Suppressor macrophage treated with lipopolysaccharide for 1 hour (primary cell): ENCODE results near the gene ZFAND3.

Experiments used
- DNase-seq, 3 donors: peaks; one replicate each; pipeline ENCODE4 v3.0.0-alpha.2; 2020 to 2022

The ZFAND3 gene

DNA sequence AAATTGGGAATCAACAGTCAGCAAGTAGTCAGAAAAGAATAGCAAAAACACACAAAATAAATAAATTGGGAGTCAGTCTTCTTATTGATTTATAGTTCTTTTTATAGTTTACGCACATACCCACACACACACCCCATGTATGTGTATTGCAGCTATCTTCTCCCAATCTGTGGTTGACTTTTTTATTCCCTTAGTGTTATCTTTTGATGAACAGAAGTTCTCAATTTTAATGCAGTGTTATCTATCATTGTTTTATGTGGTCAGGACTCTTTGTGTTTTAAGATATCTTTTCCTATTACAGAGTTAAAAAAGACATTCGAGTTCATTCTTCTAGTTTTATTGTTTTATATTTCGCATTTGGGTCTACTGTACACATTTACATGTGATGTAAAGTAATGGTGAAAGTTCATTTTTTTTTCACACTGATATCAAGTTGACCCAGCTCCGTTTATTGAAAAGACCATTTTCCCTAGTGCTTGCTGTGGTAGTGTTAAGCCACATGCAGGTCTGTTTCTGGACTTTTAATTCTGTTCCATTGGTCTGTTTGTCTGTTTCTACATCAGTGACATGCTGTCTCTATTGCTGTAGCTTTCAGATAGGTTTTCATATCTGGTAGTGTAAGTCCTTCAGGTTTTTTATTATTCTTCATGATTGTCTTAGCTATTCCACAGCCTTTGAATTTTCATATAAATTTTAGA, 78.4 kb downstream of the ZFAND3 start:
- DNase-seq: no peak

DNA sequence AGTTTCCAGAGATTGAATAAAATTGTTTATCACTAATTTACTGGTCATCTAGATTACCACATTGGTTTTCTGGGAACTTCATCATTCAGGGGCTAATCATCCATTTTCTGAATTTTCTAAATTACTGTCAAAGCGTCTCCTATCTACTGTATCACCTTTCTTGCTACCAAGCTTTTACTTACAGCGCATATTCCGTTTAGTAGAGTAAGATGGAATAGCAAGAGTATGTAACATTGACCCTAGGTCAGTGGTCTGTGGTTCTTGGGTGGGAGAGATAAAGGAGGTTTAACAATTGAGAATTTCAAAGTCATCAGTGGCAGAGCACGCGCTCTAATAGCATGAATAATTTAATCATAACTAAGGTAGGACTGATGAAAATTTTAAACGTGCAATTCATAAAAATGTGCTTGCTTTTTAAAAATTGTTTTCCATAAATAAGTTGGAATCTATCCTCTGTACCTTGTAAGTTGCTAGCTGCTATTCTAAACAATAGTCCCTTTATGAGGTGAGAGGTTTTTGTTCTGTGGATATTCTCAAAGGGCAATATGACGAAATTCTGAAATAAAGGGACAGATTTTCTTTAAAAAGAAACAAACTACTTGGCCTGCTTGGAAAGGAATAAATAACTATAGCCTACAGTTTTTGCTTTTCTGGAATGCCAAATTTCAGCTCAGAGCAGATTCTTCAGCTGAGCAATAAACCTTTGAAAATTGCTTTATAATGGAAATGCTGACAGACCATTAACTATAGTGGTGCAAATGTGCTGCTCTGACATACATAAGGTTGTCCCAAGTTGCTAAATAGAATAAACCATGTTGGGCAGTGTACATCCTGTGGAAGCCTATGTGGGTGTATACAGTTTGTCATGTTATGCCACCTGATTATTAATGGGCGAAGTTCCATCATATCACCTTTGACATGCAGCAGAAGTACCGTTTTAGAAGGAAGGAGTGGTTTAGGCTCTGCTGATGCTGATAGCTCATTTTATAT, 84.1 kb downstream of the ZFAND3 start:
- DNase-seq: peak in 1 of 3 donors; percentile 14

DNA sequence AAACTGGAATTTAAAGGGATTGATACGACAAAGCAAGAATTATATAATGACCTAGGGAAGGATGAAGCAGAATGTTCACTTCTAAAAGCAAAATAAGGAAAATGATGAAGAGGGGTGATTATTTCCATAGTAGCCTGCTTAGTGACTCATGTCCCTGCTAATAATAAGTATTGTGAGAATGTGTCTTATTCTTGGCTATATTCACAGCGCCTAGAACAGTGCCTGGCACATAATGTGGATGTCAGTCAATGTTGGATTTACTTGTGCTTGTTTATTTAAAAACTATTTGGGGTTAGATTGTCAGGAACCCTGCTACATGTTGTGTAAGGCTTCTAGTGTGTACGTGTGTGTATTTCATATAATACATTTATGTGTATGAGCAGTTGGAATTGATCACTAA, 85.1 kb downstream of the ZFAND3 start:
- no peak for DNase-seq

- DNase-seq: no peak
Observed at GRCh38 chr6:37906121-37906520, 86.6 kb downstream of the ZFAND3 start.

- no peak for DNase-seq
Observed at GRCh38 chr6:37910998-37911397, 91.5 kb downstream of the ZFAND3 start.

DNA sequence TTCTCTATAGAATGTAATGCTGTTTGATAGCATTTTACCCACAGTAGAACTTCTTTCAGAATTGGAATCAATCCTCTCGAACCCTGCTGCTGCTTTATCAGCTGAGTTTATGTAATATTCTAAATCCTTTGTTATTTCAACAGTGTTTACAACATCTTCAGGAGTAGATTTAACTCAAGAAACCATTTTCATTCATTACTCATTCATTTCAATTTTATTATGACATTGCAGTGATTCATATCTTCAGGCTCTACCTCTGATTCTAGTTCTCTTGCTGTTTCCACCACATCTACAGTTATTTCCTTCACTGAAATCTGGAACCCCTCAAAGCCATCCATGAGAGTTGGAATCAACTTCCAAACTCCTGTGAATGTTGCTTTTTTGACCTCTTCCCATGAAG, 93.7 kb downstream of the ZFAND3 start:
- DNase-seq: peak in 1 of 3 donors; percentile 44

- DNase-seq: no peak
Observed at GRCh38 chr6:37915463-37915862, 95.9 kb downstream of the ZFAND3 start.

DNA sequence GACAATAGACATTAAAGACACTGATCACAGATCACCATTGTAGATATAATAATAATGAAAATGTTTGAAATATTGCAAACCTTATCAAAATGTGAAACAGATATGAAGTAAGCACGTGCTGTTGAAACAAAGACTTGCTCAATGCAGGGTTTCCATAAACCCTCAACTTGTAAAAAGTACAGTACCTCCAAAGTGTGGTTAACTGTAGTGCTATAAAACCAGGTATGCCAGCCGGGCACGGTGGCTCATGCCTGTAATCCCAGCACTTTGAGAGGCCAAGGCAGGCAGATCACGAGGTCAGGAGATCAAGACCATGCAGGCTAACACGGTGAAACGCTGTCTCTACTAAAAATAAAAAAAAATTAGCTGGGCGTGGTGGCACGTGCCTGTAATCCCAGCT, 96.6 kb downstream of the ZFAND3 start:
- DNase-seq: no peak

- no peak for DNase-seq
Observed at GRCh38 chr6:37916675-37917074, 97.1 kb downstream of the ZFAND3 start.

- no peak for DNase-seq
Observed at GRCh38 chr6:37917566-37917965, 98.0 kb downstream of the ZFAND3 start.

- DNase-seq: no peak
Observed at GRCh38 chr6:37919417-37920157, 100.1 kb downstream of the ZFAND3 start.

DNA sequence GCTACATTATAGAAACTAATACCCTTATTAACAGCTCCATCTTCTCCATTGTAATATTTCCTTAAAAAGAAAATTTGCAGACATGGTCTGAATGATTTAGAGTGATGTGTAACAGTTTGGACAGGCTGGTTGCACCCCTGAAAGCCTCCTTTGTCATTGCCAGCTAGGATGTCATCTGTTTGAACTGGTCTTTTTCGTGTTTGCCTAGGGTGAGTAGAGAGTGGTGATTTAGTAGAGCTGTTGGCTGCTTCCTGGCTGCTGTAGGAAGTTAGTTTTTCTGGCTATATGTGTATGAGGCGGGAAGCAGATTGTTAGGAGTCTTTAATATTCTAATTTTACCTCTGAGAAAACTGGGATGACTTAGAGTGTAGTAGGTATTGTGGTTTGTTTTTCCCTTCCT, 101.1 kb downstream of the ZFAND3 start:
- DNase-seq: no peak

DNA sequence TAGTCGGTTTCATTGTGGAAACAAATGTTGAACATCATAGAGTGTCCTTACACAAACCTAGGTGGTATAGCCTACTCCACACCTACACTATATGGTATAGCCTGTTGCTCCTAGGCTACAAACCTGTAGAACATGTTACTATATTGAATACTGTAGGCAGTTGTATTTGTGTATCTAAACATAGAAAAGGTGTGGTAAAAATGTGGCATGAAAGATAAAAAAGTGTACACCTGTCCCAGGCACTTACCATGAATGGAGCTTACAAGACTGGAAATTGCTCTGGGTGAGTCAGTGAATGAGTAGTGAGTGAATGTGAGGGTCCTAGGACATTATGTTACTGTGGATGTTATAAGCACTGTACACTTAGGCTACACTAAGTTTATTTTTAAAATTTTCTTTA, 103.0 kb downstream of the ZFAND3 start:
- no peak for DNase-seq

GRCh38 chr6:37923514-37923913, 104.0 kb downstream of the ZFAND3 start:
- DNase-seq: no peak

DNA sequence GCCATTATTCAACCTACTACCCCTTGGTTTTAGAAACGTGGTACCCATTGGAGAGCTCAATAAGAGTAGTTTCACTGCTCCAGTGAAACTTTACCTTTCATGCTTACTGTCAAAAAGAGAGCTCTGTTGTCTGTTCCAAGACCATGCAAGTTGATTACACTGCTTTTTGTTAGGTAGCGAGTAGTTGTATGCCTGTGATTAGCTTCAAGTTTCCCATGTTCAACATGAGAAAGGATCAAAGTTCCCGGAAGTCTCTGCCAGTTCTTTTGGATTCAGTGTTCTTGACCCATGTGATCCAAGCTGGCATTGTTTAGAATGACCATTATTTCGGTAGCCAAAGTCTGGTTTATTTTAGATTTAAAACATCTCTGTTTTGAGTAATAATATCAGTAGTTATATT, 107.1 kb downstream of the ZFAND3 start:
- DNase-seq: no peak

- DNase-seq: no peak
Observed at GRCh38 chr6:37928217-37928616, 108.7 kb downstream of the ZFAND3 start.

DNA sequence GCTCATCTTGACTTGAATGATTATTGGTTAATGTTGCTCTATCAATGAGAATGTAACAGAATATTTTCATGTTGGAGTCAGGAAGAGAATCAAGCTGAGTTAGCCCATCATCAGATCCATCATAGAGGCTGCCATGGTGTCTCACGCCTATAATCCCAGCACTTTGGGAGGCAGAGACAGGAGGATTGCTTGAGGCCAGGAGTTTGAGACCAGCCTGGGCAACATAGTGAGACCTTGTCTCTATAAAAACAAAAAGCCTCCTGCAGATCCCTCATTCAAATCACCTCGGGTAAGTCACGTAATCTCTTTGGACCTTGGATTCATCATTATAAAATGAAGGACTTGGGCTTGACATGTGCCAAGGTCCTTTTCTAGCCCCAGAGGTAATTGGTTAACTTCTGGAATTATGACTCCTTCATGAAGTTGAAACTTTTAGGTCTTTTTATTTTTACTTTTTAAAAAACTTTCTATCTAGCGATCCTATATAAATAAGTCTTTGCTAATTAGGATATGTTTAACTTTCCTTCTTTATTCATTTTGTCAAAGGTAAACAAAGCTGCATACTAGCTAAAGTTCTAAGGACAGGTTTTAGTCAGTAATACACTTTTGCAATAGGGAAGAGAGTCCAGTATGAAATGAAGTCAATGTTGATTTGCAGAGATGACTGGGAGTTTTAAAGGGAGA, 110.9 kb downstream of the ZFAND3 start:
- no peak for DNase-seq

- DNase-seq: no peak
Observed at GRCh38 chr6:37931066-37931465, 111.5 kb downstream of the ZFAND3 start.

- no peak for DNase-seq
Observed at GRCh38 chr6:37934276-37934675, 114.7 kb downstream of the ZFAND3 start.

DNA sequence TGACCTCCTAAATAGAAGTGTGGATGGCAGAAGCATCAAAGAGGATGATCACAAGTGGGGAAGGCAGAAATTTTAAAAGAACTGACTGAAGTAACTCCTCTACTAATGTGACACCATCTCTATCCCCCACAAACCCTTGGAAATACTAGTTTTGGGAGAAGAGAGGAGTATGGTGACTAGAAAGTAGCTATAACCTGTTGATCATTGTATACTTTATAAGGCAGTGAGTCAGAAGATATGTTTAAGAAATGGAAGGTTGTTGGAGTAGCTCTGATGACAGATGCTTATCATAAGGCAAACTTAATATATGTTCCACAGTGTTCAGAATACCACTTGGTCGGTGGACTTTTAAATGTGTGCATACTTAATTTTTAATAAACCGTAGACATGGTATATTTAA, 116.6 kb downstream of the ZFAND3 start:
- DNase-seq: no peak

DNA sequence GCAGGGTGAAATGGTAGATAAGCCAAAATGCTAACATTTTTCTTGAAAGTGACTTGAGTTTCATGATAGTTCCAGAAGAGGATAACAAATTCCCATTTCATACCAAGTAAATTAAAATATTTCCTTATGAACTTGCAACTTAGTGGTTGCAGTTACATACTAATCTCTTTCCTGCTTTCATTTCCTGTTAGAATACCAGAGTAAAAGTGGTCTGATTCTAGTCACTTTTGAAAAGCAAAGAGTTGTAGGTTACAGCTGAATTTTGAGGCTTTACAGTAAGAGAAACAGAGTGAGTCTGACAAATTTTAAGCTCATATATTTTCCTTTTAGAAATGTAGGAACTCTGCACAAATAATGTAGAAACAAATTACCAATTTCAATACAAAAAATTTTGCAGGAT, 117.4 kb downstream of the ZFAND3 start:
- no peak for DNase-seq

DNA sequence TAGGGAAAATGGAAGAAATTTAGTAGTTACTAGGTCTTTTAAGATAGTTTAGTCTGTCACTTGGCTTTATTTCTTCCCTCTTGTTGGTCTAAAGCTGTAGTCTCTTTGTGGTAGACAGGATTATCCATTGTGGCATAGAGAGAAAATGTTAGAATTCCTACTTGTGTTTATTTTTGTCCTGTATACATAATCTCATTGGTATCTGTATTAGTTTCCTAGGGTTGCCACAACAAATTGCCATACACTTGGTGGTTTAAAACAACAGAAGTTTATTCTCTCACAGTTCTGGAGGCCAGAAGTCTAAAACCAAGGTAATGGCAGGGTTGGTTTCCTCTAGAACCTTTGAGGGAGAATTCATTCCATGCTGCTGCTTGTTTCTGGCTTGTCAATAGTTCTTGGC, 119.4 kb downstream of the ZFAND3 start:
- no peak for DNase-seq
